Neutrophil (primary cell): ENCODE results near the gene ISY1.

Experiments
- H3K27ac ChIP-seq: fragments of 200-600 bp; sonication (generic); 2 replicates; pipeline ENCODE4 v1.5.1; 2016; ENCODE audit warnings: mild to moderate bottlenecking, moderate library complexity
- H3K27me3 ChIP-seq: fragments of 200-600 bp; sonication (generic); 2 replicates; pipeline ENCODE4 v1.6.0; 2016; ENCODE audit warnings: mild to moderate bottlenecking
- H3K36me3 ChIP-seq: fragments of 200-600 bp; sonication (generic); 2 replicates; pipeline ENCODE4 v1.5.1; 2017
- H3K4me1 ChIP-seq, 2 experiments: fragments of 200-600 bp in 1 of 2; sonication (generic) in 1 of 2; 1 replicate in 1 of 2; 2 replicates in 1 of 2; pipeline versions ENCODE4 v1.5.1 to v1.6.1; 2013 to 2016; ENCODE audit warnings: low read depth in 1 of 2, low read length in 1 of 2, mild to moderate bottlenecking in 1 of 2, moderate library complexity in 1 of 2; ENCODE audit not compliant: control insufficient read depth in 1 of 2, insufficient read depth in 1 of 2
- H3K4me3 ChIP-seq, 2 experiments: fragments of 200-600 bp in 1 of 2; sonication (generic) in 1 of 2; 1 replicate in 1 of 2; 2 replicates in 1 of 2; pipeline ENCODE4 v1.5.1; 2013 to 2016; ENCODE audit warnings: low read depth in 1 of 2, low read length in 1 of 2, mild to moderate bottlenecking in 1 of 2, moderate library complexity in 1 of 2
- H3K9me3 ChIP-seq: fragments of 200-600 bp; sonication (generic); 2 replicates; pipeline ENCODE4 v1.5.1; 2016
- TF ChIP-seq, protein P1 (sequence below): fragments of 200-600 bp; sonication (generic); IDR thresholded peaks from 2 replicates; pipeline ENCODE4 v1.5.1; 2016; ENCODE audit warnings: antibody characterized with exemption

ISY1 gene

GRCh38 chr3:129123314-129124060 is 37.4 kb downstream of the ISY1 start:
- TF ChIP-seq, protein P1, sequence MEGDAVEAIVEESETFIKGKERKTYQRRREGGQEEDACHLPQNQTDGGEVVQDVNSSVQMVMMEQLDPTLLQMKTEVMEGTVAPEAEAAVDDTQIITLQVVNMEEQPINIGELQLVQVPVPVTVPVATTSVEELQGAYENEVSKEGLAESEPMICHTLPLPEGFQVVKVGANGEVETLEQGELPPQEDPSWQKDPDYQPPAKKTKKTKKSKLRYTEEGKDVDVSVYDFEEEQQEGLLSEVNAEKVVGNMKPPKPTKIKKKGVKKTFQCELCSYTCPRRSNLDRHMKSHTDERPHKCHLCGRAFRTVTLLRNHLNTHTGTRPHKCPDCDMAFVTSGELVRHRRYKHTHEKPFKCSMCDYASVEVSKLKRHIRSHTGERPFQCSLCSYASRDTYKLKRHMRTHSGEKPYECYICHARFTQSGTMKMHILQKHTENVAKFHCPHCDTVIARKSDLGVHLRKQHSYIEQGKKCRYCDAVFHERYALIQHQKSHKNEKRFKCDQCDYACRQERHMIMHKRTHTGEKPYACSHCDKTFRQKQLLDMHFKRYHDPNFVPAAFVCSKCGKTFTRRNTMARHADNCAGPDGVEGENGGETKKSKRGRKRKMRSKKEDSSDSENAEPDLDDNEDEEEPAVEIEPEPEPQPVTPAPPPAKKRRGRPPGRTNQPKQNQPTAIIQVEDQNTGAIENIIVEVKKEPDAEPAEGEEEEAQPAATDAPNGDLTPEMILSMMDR = no peak
- no peaks in the 10 kb centered on the region for H3K27me3 ChIP-seq
- H3K36me3 ChIP-seq = peaks cover 26% of the 10 kb centered on the region
- peak overlapping the region; percentile 97 for H3K27ac ChIP-seq
- no peak overlapping the region for H3K4me3 ChIP-seq
- peaks cover 20 to 22% of the 10 kb centered on the region in 2 experiments for H3K4me1 ChIP-seq
- no peaks in the 10 kb centered on the region for H3K9me3 ChIP-seq

GRCh38 chr3:129122412-129123011 is 38.4 kb downstream of the ISY1 start:
- peak overlapping the region; percentile 97 for H3K27ac ChIP-seq
- no peaks in the 10 kb centered on the region for H3K9me3 ChIP-seq
- TF ChIP-seq, protein P1 = no peak
- no peaks in the 10 kb centered on the region for H3K27me3 ChIP-seq
- peaks cover 28 to 31% of the 10 kb centered on the region in 2 experiments for H3K4me1 ChIP-seq
- peak overlapping the region in 1 of 2 experiments; percentile 82 for H3K4me3 ChIP-seq
- H3K36me3 ChIP-seq = peaks cover 26% of the 10 kb centered on the region

- peak within 1 kb of the TSS; percentile 82 to 90 for H3K4me3 ChIP-seq
- H3K27ac ChIP-seq = peak within 1 kb of the TSS; percentile 97
- H3K9me3 ChIP-seq = no peaks in the 10 kb centered on the region
- peaks cover 23% of the 10 kb centered on the region for H3K36me3 ChIP-seq
- TF ChIP-seq, protein P1 = no peak
- H3K27me3 ChIP-seq = no peaks in the 10 kb centered on the region
- H3K4me1 ChIP-seq = peaks cover 30 to 34% of the 10 kb centered on the region in 2 experiments
Measured at GRCh38 chr3:129121792-129122411, 39.0 kb downstream of the ISY1 start, which contains the start of gene RAB43. Gene RAB43 (minus strand): TSS chr3:129121804. CDS start chr3:129121489, 315 bp downstream.

GRCh38 chr3:129121016-129121791 is 39.7 kb downstream of the ISY1 start:
- peaks cover 19% of the 10 kb centered on the region for H3K36me3 ChIP-seq
- peaks cover 37 to 41% of the 10 kb centered on the region in 2 experiments for H3K4me1 ChIP-seq
- TF ChIP-seq, protein P1 = no peak
- H3K27me3 ChIP-seq = no peaks in the 10 kb centered on the region
- peak overlapping the region; percentile 82 to 90 for H3K4me3 ChIP-seq
- H3K27ac ChIP-seq = peak overlapping the region; percentile 97
- H3K9me3 ChIP-seq = no peaks in the 10 kb centered on the region
